Ureter (tissue), 1 donor: Measurements from ENCODE around the gene NAV3. TPM values are rescaled to one million over a fixed set of nuclear protein-coding genes. Genes with fewer than 3 reads are reported as not detected.

Source experiments
- DNase-seq: peaks from one replicate; pipeline ENCODE4 v3.0.0-alpha.2; 2020; ENCODE audit warnings: low spot score
- total RNA-seq: library from RNA; stranded (reverse); gene quantifications from one replicate; pipeline ENCODE4 v1.2.4, GENCODE V29; 2023
- donor health status: DM: yes; HTN: yes; CAD: no.

Gene NAV3
- total RNA-seq, 1 donor from 2014 or later: 43.1 TPM

GRCh38 chr12:78186670-78187069, 356.0 kb downstream of the NAV3 start:
- no peak for DNase-seq

- no peak for DNase-seq
These were observed 357.0 kb downstream of the NAV3 start for GRCh38 chr12:78187741-78188140.

DNA sequence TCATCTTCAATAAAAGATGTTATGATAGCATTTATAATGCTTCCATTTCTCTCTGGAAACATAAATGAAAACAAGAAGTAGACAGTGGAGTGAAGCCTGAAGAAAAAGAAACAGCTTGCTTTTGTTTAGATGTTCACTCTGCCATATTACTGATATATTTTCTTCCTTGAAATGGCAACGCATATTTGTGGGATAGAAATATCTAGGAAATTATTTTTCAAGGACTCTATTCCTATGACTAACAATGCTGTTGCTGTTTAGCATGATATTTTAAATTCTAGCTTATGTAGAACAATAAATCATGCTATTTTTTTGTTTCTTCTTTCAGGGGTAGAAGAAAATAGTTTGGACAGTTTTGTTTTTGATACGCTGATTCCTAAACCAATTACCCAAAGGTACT, 359.0 kb downstream of the NAV3 start:
- DNase-seq: no peak

DNA sequence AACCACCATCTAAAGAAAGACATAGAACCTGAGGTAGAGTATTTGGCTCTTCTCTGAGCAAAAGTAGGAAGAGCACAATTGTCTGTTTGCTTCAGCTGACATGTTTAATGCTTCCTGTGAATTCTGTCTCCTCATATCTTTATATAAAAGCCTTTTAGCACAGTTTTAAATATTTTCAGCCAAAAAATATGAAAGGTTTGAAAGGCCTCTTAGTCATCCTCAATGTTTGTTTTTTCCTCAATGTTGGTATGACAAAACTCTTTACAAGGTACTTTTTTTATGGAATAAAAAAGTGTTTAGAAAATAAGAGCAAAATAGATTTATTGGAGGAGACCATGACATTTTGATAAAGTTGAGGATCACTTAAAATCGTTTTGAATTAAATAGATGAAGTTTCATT, 360.9 kb downstream of the NAV3 start:
- DNase-seq: no peak

- no peak for DNase-seq
These were observed 362.3 kb downstream of the NAV3 start for GRCh38 chr12:78192979-78193378.

DNA sequence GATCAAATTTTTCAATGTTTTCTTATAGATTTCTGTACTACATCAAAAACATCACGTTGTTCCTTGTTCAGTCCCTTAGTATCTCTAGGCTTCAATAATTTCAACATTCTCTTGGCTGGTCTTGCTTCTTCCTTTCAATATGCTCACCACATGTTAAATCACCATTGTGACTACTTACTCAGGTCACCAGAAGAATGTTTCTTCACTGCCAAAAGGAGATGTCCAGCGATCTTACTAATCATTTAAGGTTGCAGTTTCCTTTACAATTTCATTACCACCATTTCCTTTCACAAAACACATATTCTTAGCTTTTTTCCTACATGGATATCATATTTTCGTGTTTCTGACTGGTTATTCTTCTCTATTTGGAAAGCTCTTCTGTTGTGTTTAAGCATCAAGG, 363.8 kb downstream of the NAV3 start:
- no peak for DNase-seq

DNA sequence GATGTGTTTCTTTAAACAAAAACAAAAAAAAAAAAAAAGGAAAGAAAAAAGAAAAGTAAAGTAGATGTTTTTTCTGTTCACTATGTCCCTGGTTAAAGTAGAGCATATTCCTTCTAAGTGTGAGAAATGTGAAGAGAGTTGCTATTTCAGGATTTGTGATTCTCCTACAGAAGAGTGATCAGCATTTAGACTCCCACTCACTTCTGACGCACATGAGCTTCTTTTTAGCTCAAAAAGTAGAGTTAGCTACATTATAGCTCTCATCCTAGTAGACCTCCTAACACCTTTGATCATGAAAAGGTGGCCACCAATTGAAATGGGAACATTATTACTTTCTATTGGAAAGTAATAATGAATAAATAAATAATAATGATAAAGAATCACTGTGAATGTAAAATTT, 368.2 kb downstream of the NAV3 start:
- DNase-seq: no peak

DNA sequence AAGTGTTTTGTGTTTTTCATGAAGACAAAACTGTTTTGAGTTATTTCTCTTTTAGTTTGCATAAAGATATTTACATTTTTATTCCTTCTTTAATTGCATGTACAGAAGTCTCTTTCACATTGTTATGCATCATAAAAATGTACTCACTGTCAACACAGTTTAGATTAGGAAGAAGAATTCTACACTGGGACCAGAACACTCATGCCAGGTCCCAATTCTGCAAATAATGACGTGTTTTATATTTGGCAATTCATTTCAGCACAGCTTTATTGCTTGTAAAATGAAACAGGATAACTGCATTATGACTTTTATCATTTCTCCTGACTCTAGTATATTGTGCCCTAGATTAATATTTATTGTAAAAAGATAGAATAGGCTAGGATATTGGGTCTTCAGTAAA, 369.2 kb downstream of the NAV3 start:
- DNase-seq: no peak

DNA sequence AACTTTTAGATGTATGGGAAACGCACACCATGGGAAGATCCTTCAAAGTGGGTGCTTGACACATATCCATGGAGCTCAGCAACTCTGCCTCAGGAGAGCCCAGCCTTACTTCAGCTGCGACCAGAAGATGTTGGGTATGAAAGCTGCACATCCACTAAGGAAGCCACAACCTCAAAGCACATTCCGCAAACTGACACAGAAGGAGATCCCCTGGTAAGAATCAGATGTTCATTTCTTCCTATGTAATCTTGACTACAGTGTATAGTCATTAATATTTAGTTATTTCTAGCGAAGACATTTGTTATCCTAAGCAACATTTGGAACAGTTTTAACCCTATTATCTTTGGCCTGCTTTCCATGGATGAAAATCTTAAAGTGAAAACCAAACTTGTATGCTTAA, 374.2 kb downstream of the NAV3 start:
- DNase-seq: no peak

GRCh38 chr12:78208092-78208491, 377.4 kb downstream of the NAV3 start:
- no peak for DNase-seq

DNA sequence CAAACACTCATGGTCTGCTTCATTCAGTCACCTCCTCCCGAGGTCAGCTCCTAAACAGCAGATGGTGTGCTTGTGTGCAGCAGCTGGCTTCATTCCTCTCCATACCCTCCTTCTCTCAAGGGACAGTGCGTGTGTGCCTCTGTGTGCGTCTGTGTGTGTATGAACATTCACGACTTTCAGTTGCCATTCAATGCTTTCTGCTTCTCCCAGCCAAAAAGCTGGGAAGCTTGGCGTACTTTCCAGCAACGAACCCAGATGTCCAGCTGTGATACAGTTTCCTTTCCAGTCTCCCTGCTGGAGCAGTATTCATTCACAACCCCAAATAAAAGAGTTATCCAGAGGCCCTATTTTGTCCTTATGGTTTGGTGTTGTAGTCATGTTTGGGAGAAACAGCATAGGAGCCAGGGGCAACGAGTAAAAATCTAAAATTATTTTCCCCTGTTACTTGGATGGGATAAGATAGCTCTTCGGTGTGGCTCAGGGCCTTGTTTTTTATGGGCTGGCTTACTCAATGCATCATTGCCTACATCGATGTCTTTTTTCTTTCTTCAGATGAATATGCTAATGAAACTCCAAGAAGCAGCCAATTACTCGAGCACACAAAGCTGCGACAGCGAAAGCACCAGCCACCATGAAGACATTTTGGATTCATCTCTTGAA, 379.3 kb downstream of the NAV3 start:
- no peak for DNase-seq

- no peak for DNase-seq
These were observed 379.8 kb downstream of the NAV3 start for GRCh38 chr12:78210506-78210860.

GRCh38 chr12:78210894-78211302, 380.2 kb downstream of the NAV3 start:
- DNase-seq: no peak

DNA sequence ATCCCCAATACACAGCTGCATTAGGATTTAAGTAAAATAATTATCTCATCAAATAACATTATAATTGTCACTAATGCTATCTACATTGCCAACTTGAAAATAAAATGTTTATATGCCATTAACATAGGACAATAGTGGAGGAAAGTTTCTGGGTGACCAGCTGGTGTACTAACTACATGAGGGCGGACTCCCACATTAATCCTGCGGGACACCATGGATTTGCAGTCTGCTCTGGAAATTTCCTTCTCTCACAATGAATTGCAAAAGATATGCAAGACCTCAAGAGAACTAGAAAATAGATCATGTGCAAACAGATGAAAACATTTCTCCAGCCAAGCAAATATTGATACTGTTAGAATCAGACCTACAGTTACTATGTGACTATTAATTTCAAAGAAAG, 390.1 kb downstream of the NAV3 start:
- no peak for DNase-seq

- DNase-seq: no peak
These were observed 393.5 kb downstream of the NAV3 start for GRCh38 chr12:78224154-78224553.

- DNase-seq: no peak
These were observed 396.1 kb downstream of the NAV3 start for GRCh38 chr12:78226763-78227162.

DNA sequence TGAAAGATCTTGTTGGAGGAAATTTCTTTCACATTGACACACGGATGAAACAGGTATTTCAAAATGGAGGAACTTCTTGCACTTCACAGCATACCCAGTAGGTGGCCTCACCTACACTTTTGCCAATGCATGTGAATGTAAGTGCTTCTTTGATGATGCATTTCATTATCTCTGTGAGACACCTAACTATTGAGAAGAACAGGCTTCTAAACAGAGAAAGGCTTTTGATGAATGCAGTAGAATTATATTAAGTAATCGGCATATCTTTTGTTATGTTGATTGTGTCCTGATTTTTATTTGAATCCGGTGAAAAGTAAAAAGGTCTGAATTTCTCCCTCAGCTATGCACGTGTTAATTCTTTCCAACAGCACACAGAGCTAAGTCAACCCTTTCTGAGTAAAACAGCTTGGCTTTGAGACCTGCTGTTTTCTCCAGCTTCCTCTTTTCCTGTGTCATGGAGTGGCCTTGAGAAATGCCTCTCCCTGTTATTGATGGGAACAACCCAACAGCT, 399.0 kb downstream of the NAV3 start:
- DNase-seq: no peak

GRCh38 chr12:78232756-78233155, 402.1 kb downstream of the NAV3 start:
- no peak for DNase-seq

- no peak for DNase-seq
These were observed 405.6 kb downstream of the NAV3 start for GRCh38 chr12:78236264-78236663.

DNA sequence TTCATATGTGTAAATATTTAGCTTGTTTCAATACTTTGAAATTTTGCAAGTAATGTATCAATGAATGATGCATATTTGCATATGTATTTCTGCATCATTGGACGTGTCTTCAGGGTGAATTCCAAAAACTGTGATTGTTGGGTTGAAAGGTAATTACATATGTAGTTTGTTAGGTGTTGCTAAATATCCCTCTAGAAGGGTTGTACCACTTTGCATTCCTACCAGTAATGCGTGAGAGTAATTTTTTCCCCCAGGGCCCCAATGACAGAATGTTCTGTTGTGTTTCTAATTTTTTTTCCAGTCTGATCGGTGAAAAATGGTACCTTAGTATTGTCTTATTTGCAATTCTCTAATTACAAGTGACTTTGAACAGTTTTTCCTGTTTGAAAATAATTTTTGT, 408.9 kb downstream of the NAV3 start:
- DNase-seq: no peak

DNA sequence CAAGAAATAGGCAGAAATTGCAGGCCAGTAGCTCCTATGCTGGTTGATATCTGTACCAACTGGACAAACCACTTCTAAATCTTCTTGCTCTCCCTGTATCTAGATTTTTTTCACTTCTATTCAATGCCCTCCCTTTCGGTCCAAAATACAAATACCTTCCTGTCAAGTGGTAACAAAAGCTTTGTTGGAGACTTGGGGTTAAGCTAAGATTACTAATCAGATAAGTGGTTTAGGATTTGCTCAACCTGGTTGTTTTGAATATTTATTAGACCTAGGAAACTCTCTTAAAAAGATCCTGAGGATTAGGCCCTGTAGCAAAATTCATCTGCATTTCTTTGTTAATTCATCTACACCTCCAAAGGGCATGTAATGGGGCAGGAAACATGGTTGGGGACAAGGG, 410.1 kb downstream of the NAV3 start:
- DNase-seq: no peak

GRCh38 chr12:78241446-78241845, 410.8 kb downstream of the NAV3 start:
- no peak for DNase-seq

DNA sequence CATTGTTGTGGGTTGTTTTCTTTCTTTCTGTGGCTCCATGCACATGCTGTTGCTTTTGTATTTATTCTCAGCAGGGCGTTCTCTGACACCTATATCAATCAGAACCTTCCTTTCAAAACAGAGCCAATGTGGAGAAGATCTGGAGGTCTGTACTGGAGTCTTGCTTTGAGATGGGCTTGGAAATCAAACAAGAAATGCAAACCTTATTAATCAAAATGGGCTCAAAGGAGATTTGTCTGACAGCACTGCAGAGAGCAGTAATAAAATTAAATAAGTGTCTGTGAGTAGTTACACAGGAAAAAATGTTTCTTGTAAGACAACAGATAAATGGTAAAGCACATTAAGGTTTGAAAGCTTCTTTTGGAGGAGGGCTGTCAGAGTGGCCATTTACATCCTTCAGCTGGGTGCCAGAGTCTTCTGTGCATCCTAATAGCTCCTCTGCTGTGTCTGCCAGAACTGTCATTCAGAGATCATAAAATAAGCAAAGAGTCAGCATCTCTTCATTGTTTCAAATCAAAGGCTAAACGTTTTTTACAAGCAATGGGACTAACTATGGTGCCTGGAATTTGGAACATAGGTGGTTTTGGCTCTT, 414.3 kb downstream of the NAV3 start:
- DNase-seq: no peak

DNA sequence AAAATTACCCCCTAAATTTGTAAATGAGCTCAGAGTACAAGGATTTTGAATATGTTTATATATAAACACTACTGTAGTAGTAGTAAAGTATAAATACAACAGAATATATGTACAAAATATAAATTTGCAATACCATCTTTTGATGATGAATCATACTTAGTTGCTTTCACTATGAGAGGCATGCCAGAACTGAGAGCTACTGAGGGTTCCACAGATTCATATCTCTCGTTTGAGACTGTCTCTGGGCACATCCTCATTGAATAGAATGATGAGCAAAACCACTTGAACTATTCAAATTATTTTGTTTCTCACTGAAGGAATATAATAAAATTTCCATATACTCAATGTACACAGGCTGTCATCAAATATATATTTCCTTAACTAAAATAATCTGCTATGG, 417.6 kb downstream of the NAV3 start:
- no peak for DNase-seq
